ENCODE results near the gene PNMA6F.

Gene PNMA6F

GRCh38 chrX:153321381-153322124 is at the start of gene PNMA6F:
PNMA6F (minus strand) TSS chrX:153321767; CDS start chrX:153320674, 1,093 bp downstream.
- no peak for DNase-seq (ENCODE audit: low read depth)

GRCh38 chrX:153371256-153371655 is 49.7 kb upstream of the PNMA6F start:
- DNase-seq (ENCODE audit: low read depth): no peak

GRCh38 chrX:153370293-153371055 is 48.9 kb upstream of the PNMA6F start:
- DNase-seq (ENCODE audit: low read depth): no peak

GRCh38 chrX:153366878-153367538 is 45.4 kb upstream of the PNMA6F start:
- no peak for DNase-seq (ENCODE audit: low read depth)

GRCh38 chrX:153366119-153366518 is 44.6 kb upstream of the PNMA6F start:
- no peak for DNase-seq (ENCODE audit: low read depth)

GRCh38 chrX:153365670-153366069 is 44.1 kb upstream of the PNMA6F start:
- no peak for DNase-seq (ENCODE audit: low read depth)

GRCh38 chrX:153361781-153362397 is 40.3 kb upstream of the PNMA6F start:
- DNase-seq (ENCODE audit: low read depth): no peak

GRCh38 chrX:153357877-153358276 is 36.3 kb upstream of the PNMA6F start:
- no peak for DNase-seq (ENCODE audit: low read depth)

GRCh38 chrX:153353416-153353815 is 31.8 kb upstream of the PNMA6F start:
- DNase-seq (ENCODE audit: low read depth): no peak

- no peak for DNase-seq (ENCODE audit: low read depth)
Measured at GRCh38 chrX:153352858-153353257, 31.3 kb upstream of the PNMA6F start.

- DNase-seq (ENCODE audit: low read depth): no peak
Measured at GRCh38 chrX:153351981-153352380, 30.4 kb upstream of the PNMA6F start.

- DNase-seq (ENCODE audit: low read depth): no peak
Measured at GRCh38 chrX:153349952-153350351, 28.4 kb upstream of the PNMA6F start.

GRCh38 chrX:153348421-153348820 is 26.9 kb upstream of the PNMA6F start:
- DNase-seq (ENCODE audit: low read depth): no peak

GRCh38 chrX:153347530-153347929 is 26.0 kb upstream of the PNMA6F start:
- no peak for DNase-seq (ENCODE audit: low read depth)

- no peak for DNase-seq (ENCODE audit: low read depth)
Measured at GRCh38 chrX:153343674-153344073, 22.1 kb upstream of the PNMA6F start.

GRCh38 chrX:153342762-153343558 is 21.4 kb upstream of the PNMA6F start:
- no peak for DNase-seq (ENCODE audit: low read depth)

GRCh38 chrX:153340111-153340510 is 18.5 kb upstream of the PNMA6F start:
- DNase-seq (ENCODE audit: low read depth): no peak

GRCh38 chrX:153339662-153340061 is 18.1 kb upstream of the PNMA6F start:
- DNase-seq (ENCODE audit: low read depth): no peak

GRCh38 chrX:153338836-153339235 is 17.3 kb upstream of the PNMA6F start:
- DNase-seq (ENCODE audit: low read depth): no peak

GRCh38 chrX:153336988-153337387 is 15.4 kb upstream of the PNMA6F start:
- no peak for DNase-seq (ENCODE audit: low read depth)

- no peak for DNase-seq (ENCODE audit: low read depth)
Measured at GRCh38 chrX:153336121-153336894, 14.7 kb upstream of the PNMA6F start.
